GM18507 (cell line): ENCODE measurements around the gene LYRM9.
"Not testable (repeated sequence)": the region's sequence is repeated elsewhere in the genome, so short reads cannot be mapped to it uniquely, and the experiment has no call there.

Source experiments
- DNase-seq: peaks from one replicate; pipeline ENCODE4 v3.0.0; 2011; ENCODE audit warnings: low read depth; ENCODE audit not compliant: insufficient read length; ENCODE audit errors: extremely low spot score
- FAIRE-seq: peaks from 2 replicates; lab custom pipeline; 2011; peaks lifted over from hg19 to GRCh38; lab: Jason Lieb, UNC

Gene LYRM9

DNA sequence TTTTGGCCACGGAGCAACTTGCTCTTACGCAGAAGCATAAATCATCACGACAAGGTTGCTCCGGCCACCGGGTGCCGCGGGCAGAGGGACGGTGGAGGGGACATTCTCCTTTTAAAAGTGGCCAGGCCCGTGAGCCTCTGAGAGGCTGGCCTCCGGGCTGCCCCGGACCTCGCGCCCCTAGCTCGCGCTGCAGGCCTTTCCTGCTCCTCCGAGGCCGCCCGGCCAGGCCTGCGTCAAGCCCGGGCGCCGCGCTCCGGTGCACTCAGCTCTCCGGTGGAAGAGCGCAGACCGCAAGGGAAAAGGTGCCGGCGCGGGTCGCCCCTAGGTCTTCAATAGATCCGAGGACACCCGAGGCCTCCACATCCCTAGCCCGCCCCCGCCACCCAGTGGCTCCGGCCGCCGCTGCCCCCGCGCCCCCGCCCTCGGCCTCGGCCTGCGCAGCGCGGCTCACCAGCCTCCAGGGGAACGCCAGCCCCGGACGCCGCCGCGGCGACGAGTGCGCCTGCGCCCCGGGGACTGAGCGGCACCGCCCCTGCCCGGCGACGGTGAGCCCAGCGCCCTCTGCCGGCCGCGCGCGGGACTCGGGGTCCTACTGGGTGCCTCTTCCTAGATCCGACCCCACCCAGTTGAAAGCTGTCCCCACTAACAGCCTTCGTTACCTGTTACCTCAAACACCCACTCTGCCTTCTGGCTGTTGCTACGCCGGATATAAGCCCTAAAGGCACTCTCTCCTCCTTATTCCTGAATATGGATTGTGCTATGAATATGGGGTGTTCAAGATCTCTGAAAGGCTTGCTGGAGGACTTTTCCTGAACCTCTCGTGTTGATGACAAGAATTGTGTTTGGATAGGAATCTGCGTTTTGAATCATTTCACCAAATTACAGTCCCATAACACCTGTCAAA is at the start of gene LYRM9:
TSS of gene LYRM9 (minus strand) at position 500 of the 904 bp plus-strand sequence. CDS start 10,671 bp downstream, outside the sequence.
- FAIRE-seq: peak; percentile 81
- peak; percentile 89 for DNase-seq

GRCh38 chr17:27940503-27941428 is 47.6 kb upstream of the LYRM9 start:
- FAIRE-seq (no peak), DNase-seq (no peak)

- no peak for DNase-seq
- FAIRE-seq: no peak
Measured at GRCh38 chr17:27939474-27940465, 46.6 kb upstream of the LYRM9 start.

- FAIRE-seq: no peak
Measured at GRCh38 chr17:27938864-27939263, 45.7 kb upstream of the LYRM9 start.

GRCh38 chr17:27938241-27938640 is 45.1 kb upstream of the LYRM9 start:
- no peak for FAIRE-seq

More at GRCh38 chr17:27938864-27939263, 45.7 kb upstream of the LYRM9 start:
- no peak for DNase-seq

DNA sequence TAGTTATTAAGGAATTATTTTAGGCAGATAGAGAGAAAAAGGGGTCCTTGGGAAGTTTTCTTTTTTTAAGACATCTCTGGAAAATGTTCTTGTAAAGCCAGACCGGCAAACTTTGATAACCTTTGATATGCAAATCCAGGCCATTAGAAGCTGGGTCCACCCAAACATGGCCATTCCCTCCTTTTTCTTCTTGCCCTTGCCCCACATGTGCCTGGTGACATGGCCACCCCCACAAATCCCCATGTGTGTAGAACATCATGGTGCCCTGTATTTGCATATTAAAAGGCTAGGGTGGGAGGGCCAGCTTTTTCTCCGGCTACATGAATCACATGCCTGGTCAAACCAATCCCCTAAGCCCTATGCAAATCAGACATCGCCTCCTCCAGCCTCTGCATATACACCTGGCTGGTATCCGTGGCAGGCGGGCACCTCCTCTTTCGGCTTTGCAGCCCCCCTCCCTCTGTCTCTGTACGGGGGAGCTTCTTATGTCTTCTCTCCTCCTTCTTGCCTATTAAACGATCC is 43.9 kb upstream of the LYRM9 start:
- FAIRE-seq (no peak), DNase-seq (no peak)

More at GRCh38 chr17:27938241-27938640, 45.1 kb upstream of the LYRM9 start:
- DNase-seq: no peak

- FAIRE-seq: no peak
- DNase-seq: no peak
Measured at GRCh38 chr17:27930000-27930399, 36.8 kb upstream of the LYRM9 start.

DNA sequence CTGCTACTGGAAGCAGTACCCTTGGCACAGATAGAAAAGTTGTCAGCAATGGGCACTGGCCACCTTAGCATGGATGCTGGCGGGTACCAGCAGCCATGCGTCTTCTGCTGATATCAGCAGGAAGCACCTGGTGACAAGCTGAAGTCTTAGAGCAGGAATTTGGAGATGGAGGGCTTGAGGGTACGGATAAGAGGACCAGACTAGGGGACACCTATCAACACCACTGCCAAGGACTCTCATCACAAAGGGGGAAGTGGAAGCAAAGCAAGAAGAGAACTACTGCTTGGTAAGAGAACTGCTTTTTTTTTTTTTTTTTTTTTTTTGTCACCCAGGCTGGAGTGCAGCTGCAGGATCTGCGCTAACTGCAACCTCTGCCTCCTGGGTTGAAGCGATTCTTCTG is 35.4 kb upstream of the LYRM9 start:
- DNase-seq (no peak), FAIRE-seq (no peak)

DNA sequence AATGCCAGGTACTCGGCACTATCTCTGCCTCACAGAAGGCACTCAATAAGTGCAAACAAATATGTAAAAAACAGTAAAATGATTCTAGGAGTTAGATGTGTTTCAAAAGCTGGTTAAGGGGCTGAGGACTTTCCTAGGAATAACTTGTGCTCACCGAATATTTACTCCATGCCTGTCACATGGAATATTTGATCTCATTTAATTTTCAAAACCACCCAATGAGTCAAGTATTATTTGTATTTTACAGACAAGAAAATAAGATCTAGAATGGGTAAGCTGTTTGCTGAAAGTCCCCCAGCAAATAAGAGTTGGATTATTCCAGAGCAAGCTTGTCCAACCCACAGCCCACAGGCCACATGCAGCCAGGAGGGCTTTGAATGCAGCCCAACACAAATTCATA is 34.6 kb upstream of the LYRM9 start:
- FAIRE-seq (no peak), DNase-seq (no peak)

GRCh38 chr17:27921599-27921998 is 28.4 kb upstream of the LYRM9 start:
- FAIRE-seq (no peak), DNase-seq (no peak)

GRCh38 chr17:27921077-27921476 is 27.9 kb upstream of the LYRM9 start:
- no peak for FAIRE-seq
- no peak for DNase-seq

DNA sequence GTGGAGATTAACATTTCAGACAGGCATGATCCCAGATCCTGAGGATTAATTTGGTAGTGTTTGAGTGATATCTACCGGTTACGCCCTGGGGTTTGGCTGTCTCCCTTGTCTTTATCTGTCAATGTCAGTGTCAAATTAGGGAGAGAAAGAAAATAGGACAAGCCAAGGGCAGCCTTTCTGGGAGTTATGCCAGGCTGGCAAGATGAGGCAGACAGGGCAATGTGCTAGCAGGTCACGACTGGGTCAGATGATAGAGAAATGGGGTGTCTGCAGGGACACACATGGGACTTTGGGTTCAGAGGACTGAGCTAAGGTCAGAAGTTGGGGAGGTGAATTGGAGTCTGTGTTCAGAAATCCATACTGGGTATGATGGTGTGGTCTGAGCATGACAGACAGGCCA is 27.4 kb upstream of the LYRM9 start:
- FAIRE-seq (no peak), DNase-seq (no peak)

DNA sequence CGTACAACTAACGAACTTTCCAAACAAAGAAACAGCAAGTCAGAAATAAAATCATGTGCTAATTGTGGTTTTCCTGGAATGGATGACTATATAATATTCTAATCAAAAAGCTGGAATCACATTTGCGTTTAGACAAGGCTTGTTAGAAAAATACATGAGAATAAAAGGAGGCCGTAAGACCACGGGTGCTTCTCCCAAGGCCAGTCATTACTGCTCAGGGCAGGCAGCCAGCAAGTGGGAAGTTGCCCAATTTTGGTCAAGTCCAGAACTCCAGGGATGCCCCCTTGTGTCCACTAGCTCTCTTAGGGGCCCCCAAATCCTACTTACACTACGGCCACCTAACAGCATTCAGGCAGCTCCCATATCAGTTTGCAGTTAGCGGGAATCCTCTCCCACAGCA is 25.9 kb upstream of the LYRM9 start:
- DNase-seq: no peak
- no peak for FAIRE-seq

DNA sequence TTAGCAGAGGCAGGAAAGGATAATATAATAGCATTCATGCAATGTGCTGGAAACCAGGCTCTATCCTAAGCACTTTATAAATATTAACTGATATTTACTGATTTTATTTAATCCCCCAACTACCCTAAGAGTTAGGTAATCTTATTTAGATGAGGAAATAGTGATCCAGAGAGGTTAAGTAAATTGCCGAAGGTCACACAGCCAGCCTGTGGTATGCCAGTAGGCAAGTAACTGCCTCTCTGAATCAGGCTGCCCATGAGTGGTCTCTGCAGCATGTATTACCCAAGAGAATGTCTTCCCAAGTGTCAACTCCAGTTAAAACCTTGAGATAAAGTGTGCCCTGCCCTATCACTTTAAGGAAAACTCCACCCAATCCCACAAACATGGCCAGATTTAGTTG is 25.3 kb upstream of the LYRM9 start:
- no peak for FAIRE-seq
- DNase-seq: no peak

- DNase-seq: no peak
- FAIRE-seq: no peak
Measured at GRCh38 chr17:27917000-27917399, 23.8 kb upstream of the LYRM9 start.

DNA sequence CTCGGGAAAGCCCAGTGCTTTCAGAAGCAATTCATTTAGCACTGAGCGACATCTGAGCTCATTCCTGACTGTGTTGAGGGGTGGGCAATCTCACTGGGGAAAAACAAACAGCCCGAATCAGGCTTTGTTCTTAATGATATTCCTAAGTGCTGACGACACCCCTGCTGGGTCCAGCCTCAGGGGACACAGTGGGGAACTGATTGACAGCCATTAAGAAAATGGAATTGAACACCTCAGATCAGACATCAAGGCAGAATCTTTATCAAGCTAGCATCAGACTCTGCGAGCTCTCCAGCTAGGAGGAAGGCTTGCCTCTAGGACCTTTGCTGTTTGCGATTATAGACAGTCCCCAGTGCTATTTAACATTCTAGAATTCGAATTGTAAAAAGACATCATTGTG is 22.5 kb upstream of the LYRM9 start:
- DNase-seq (no peak), FAIRE-seq (no peak)

DNA sequence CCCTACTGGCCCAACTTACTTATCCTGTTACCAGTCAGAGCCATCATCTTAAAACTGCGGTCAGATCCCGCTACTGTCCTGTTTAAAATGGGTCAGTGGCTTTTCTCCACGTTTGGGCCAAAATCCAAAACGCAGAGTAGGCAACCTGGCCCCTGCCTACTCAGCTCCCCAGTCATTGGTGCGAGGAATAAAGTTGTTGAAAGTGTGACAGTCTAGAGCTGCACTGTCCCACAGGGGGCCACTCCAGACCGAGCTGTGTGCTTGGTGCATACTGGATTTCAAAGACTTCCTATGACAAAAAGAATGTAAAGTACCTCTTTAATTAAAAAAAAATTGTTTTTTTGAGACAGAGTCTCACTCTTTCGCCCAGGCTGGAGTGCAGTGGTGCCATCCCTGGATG is 21.2 kb upstream of the LYRM9 start:
- no peak for FAIRE-seq
- no peak for DNase-seq

DNA sequence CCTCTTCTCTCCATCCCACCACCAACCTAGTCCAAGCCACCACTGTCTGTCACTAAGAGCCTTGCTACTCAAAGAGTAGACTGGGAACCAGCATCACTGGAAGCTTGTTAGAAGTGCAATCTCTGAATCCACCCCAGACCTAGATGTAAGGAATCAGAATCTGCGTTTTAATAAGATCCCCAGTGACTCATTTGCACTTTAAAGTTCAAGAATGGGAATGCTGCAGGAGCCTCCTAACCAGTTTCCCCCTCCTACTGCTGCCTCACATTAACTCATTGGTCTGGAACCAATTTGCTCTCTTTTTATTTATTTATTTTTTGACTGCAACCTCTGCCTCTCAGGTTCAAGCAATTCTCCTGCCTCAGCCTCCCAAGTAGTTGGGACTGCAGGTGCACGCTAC is 19.8 kb upstream of the LYRM9 start:
- no peak for FAIRE-seq
- DNase-seq: no peak

DNA sequence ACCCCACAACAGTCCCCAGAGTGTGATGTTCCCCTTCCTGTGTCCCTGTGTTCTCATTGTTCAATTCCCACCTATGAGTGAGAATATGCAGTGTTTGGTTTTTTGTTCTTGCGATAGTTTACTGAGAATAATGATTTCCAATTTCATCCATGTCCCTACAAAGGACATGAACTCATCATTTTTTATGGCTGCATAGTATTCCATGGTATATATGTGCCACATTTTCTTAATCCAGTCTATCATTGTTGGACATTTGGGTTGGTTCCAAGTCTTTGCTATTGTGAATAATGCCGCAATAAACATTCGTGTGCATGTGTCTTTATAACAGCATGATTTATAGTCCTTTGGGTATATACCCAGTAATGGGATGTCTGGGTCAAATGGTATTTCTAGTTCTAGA is 19.1 kb upstream of the LYRM9 start:
- DNase-seq, FAIRE-seq: not testable (repeated sequence)
